ENCODE measurements around the gene RIN1.

Gene RIN1

GRCh38 chr11:66334605-66335442 is 1.4 kb downstream of the RIN1 start:
- Histone ChIP-seq H3K4me2 (ENCODE audit: low read depth, low read length, poor library complexity, severe bottlenecking) (no peak overlapping the region), H3K27me3 (ENCODE audit: insufficient read depth, low read length, poor library complexity, severe bottlenecking) (no peaks in the 10 kb centered on the region), H4K20me1 (ENCODE audit: insufficient read depth, low read length, poor library complexity, severe bottlenecking) (no peaks in the 10 kb centered on the region), H3K4me1 (ENCODE audit: insufficient read depth, low read length, poor library complexity, severe bottlenecking) (peaks cover 8% of the 10 kb centered on the region), H3F3A (ENCODE audit: low read depth) (no peaks in the 10 kb centered on the region), H3K9ac (ENCODE audit: low read depth, low read length, poor library complexity, severe bottlenecking) (no peak overlapping the region), H3K4me3 (ENCODE audit: low read length, poor library complexity, severe bottlenecking) (no peak overlapping the region), H3K79me2 (ENCODE audit: insufficient read depth, low read length) (no peaks in the 10 kb centered on the region), H3K9me2 (replicated peaks; ENCODE audit: low read depth, low read length) (no peaks in the 10 kb centered on the region), H2AFZ (ENCODE audit: low read length) (no peak overlapping the region), H3K36me3 (ENCODE audit: insufficient read depth, low read length) (peaks cover 10% of the 10 kb centered on the region; the same call in 1 of the 2 replicates), H3K9me3 (ENCODE audit: insufficient read depth, low read depth, low read length) (no peaks in the 10 kb centered on the region)
- no peak for TF ChIP-seq CTCF (conservative IDR thresholded peaks at IDR 0.05; ENCODE audit: low read length)
- no peak for TF ChIP-seq EZH2phosphoT487 (IDR thresholded peaks at IDR 0.05; ENCODE audit: borderline replicate concordance)

- Histone ChIP-seq H3K4me3 (ENCODE audit: low read length, poor library complexity, severe bottlenecking) (no peak overlapping the region), H3K9ac (ENCODE audit: low read depth, low read length, poor library complexity, severe bottlenecking) (no peak overlapping the region), H3K4me2 (ENCODE audit: low read depth, low read length, poor library complexity, severe bottlenecking) (no peak overlapping the region), H3K4me1 (ENCODE audit: insufficient read depth, low read length, poor library complexity, severe bottlenecking) (peaks cover 8% of the 10 kb centered on the region), H3K79me2 (ENCODE audit: insufficient read depth, low read length) (no peaks in the 10 kb centered on the region), H3F3A (ENCODE audit: low read depth) (no peaks in the 10 kb centered on the region), H3K9me2 (replicated peaks; ENCODE audit: low read depth, low read length) (no peaks in the 10 kb centered on the region), H3K9me3 (ENCODE audit: insufficient read depth, low read depth, low read length) (no peaks in the 10 kb centered on the region), H3K27me3 (ENCODE audit: insufficient read depth, low read length, poor library complexity, severe bottlenecking) (no peaks in the 10 kb centered on the region), H4K20me1 (ENCODE audit: insufficient read depth, low read length, poor library complexity, severe bottlenecking) (no peaks in the 10 kb centered on the region), H3K36me3 (ENCODE audit: insufficient read depth, low read length) (peaks cover 10% of the 10 kb centered on the region; the same call in 1 of the 2 replicates), H2AFZ (ENCODE audit: low read length) (no peak overlapping the region)
- TF ChIP-seq CTCF (conservative IDR thresholded peaks at IDR 0.05; ENCODE audit: low read length) (no peak), EZH2phosphoT487 (IDR thresholded peaks at IDR 0.05; ENCODE audit: borderline replicate concordance) (no peak)
These were observed 2.2 kb downstream of the RIN1 start for GRCh38 chr11:66333896-66334604.

GRCh38 chr11:66333220-66333877 is 2.9 kb downstream of the RIN1 start:
- Histone ChIP-seq H4K20me1 (ENCODE audit: insufficient read depth, low read length, poor library complexity, severe bottlenecking) (no peaks in the 10 kb centered on the region), H2AFZ (ENCODE audit: low read length) (no peak overlapping the region), H3K4me2 (ENCODE audit: low read depth, low read length, poor library complexity, severe bottlenecking) (no peak overlapping the region), H3K79me2 (ENCODE audit: insufficient read depth, low read length) (no peaks in the 10 kb centered on the region), H3F3A (ENCODE audit: low read depth) (no peaks in the 10 kb centered on the region), H3K4me3 (ENCODE audit: low read length, poor library complexity, severe bottlenecking) (no peak overlapping the region), H3K9me2 (replicated peaks; ENCODE audit: low read depth, low read length) (no peaks in the 10 kb centered on the region), H3K9me3 (ENCODE audit: insufficient read depth, low read depth, low read length) (no peaks in the 10 kb centered on the region), H3K9ac (ENCODE audit: low read depth, low read length, poor library complexity, severe bottlenecking) (no peak overlapping the region), H3K27me3 (ENCODE audit: insufficient read depth, low read length, poor library complexity, severe bottlenecking) (no peaks in the 10 kb centered on the region), H3K4me1 (ENCODE audit: insufficient read depth, low read length, poor library complexity, severe bottlenecking) (peaks cover 12% of the 10 kb centered on the region), H3K36me3 (ENCODE audit: insufficient read depth, low read length) (peaks cover 10% of the 10 kb centered on the region; the same call in 1 of the 2 replicates)
- TF ChIP-seq CTCF (conservative IDR thresholded peaks at IDR 0.05; ENCODE audit: low read length) (no peak), EZH2phosphoT487 (IDR thresholded peaks at IDR 0.05; ENCODE audit: borderline replicate concordance) (no peak)

All from Loucy (cell line).